B cell (primary cell): Measurements from ENCODE around the gene CDH13. TPM values are rescaled to one million over a fixed set of nuclear protein-coding genes. Genes with fewer than 3 reads are reported as not detected.

Experiments used
- ATAC-seq: fragments of 200-7000 bp; cut with Tn5 transposase; one replicate; pipeline ENCODE4 v1.10.0; 2021; ENCODE audit warnings: low read depth, mild to moderate bottlenecking, moderate number of reproducible peaks, moderate library complexity
- CTCF ChIA-PET: fragments of 350-600 bp; sonication (Branson Sonifier 250); formaldehyde crosslinking; loops from one replicate; lab custom pipeline; 2021; ENCODE audit warnings: antibody characterized with exemption, inconsistent platforms; lab: Charles Lee
- POLR2A ChIA-PET: fragments of 350-600 bp; sonication (Branson Sonifier 250); formaldehyde crosslinking; loops from one replicate; lab custom pipeline; 2021; ENCODE audit warnings: antibody characterized with exemption; lab: Charles Lee
- DNase-seq: peaks from one replicate; pipeline ENCODE4 v3.0.0; 2013
- H2AFZ ChIP-seq: 2 replicates; pipeline ENCODE4 v1.6.1; 2012; ENCODE audit warnings: mild to moderate bottlenecking, low read depth, low read length; ENCODE audit not compliant: insufficient read depth, poor library complexity, severe bottlenecking
- H3K27ac ChIP-seq, 2 donors: 1 replicate in 1 of 2; 2 replicates in 1 of 2; pipeline ENCODE4 v1.5.1; 2012 to 2013; ENCODE audit warnings: low read length in 2 of 2, mild to moderate bottlenecking in 2 of 2, moderate library complexity in 1 of 2
- H3K27me3 ChIP-seq, 4 experiments: fragments of 200-600 bp in 1 of 4; sonication (generic) in 1 of 4; replicated peaks in 1 of 4; 1 replicate in 2 of 4; 2 replicates in 2 of 4; pipeline versions ENCODE4 v1.6.1 to v1.7.0; 2013 to 2016; ENCODE audit warnings: low read length in 3 of 4, mild to moderate bottlenecking in 2 of 4, mixed read lengths in 1 of 4, moderate library complexity in 1 of 4; ENCODE audit not compliant: insufficient read depth in 4 of 4, control insufficient read depth in 3 of 4; ENCODE audit errors: control extremely low read depth in 1 of 4
- H3K36me3 ChIP-seq, 2 experiments: replicated peaks in 1 of 2; 1 replicate in 1 of 2; 2 replicates in 1 of 2; pipeline versions ENCODE4 v1.6.1 to v1.7.1; 2013; ENCODE audit warnings: low read length in 1 of 2; ENCODE audit not compliant: insufficient read depth in 2 of 2, control insufficient read depth in 1 of 2; ENCODE audit errors: control extremely low read depth in 1 of 2, extremely low read depth in 1 of 2
- H3K4me1 ChIP-seq, 2 donors: fragments of 200-600 bp in 1 of 2; sonication (generic) in 1 of 2; 1 replicate in 1 of 2; 2 replicates in 1 of 2; pipeline versions ENCODE4 v1.5.1 to v1.6.1; 2013 to 2017; ENCODE audit warnings: low read length in 2 of 2; ENCODE audit not compliant: control insufficient read depth in 2 of 2, insufficient read depth in 2 of 2
- H3K4me2 ChIP-seq: replicated peaks from 2 replicates; pipeline ENCODE3; 2012; ENCODE audit warnings: mild to moderate bottlenecking, low read depth, low read length; ENCODE audit not compliant: poor library complexity, severe bottlenecking
- H3K4me3 ChIP-seq, 5 experiments: fragments of 200-600 bp in 1 of 5; sonication (generic) in 1 of 5; 1 replicate in 3 of 5; 2 replicates in 2 of 5; pipeline versions ENCODE4 v1.5.1 to v1.7.0; 2011 to 2016; ENCODE audit warnings: low read length in 4 of 5, mild to moderate bottlenecking in 4 of 5, low read depth in 2 of 5, control low read depth in 1 of 5, moderate library complexity in 1 of 5; ENCODE audit not compliant: insufficient read depth in 1 of 5; ENCODE audit errors: control extremely low read depth in 1 of 5, extremely low read depth in 1 of 5
- H3K79me2 ChIP-seq: fragments of 200-600 bp; sonication (generic); one replicate; pipeline ENCODE4 v1.6.0; 2016; ENCODE audit warnings: low read length; ENCODE audit not compliant: control insufficient read depth, insufficient read depth
- H3K9ac ChIP-seq: fragments of 200-600 bp; sonication (generic); 2 replicates; pipeline ENCODE4 v1.6.1; 2017; ENCODE audit warnings: mild to moderate bottlenecking, low read length, moderate library complexity
- H3K9me3 ChIP-seq, 3 donors: one replicate each; pipeline versions ENCODE4 v1.6.1 to v1.7.1; 2013; ENCODE audit warnings: low read length in 2 of 3; ENCODE audit not compliant: control insufficient read depth in 2 of 3, insufficient read depth in 1 of 3; ENCODE audit errors: control extremely low read depth in 1 of 3
- H4K20me1 ChIP-seq: 2 replicates; pipeline ENCODE4 v1.6.0; 2012; ENCODE audit warnings: mild to moderate bottlenecking, low read length; ENCODE audit not compliant: insufficient read depth, control insufficient read depth, poor library complexity, severe bottlenecking
- H3K27ac Mint-ChIP-seq: one replicate; pipeline ENCODE4 v1.8.0; 2021; ENCODE audit warnings: mixed read lengths
- H3K27me3 Mint-ChIP-seq: one replicate; pipeline ENCODE4 v1.8.0; 2021; ENCODE audit warnings: mixed read lengths
- H3K4me1 Mint-ChIP-seq: one replicate; pipeline ENCODE4 v1.8.0; 2021; ENCODE audit warnings: mixed read lengths
- H3K4me3 Mint-ChIP-seq: one replicate; pipeline ENCODE4 v1.8.0; 2021; ENCODE audit warnings: mixed read lengths
- H3K9me3 Mint-ChIP-seq: one replicate; pipeline ENCODE4 v1.8.0; 2022; ENCODE audit warnings: mixed read lengths; ENCODE audit not compliant: insufficient read depth
- CTCF ChIP-seq: fragments of 200-600 bp; IDR thresholded peaks from one replicate; pipeline ENCODE4 v1.8.0; 2022; ENCODE audit warnings: antibody characterized with exemption, mild to moderate bottlenecking
- EZH2 ChIP-seq: IDR thresholded peaks from 2 replicates; pipeline ENCODE4 v1.6.1; 2012; ENCODE audit warnings: borderline replicate concordance, low read depth, mild to moderate bottlenecking, moderate library complexity, low read length; ENCODE audit not compliant: insufficient read depth, poor library complexity, severe bottlenecking
- WGBS: methylation state at CpG from one replicate; pipeline ENCODE4 v1.1.5; 2013; ENCODE audit warnings: missing lambda C conversion rate; ENCODE audit not compliant: insufficient coverage; 5-methylcytosine and 5-hydroxymethylcytosine counted together
- intact Hi-C: fragments of 100-400 bp; cut with micrococcal nuclease; formaldehyde crosslinking; loops from one replicate; pipeline ENCODE4 v1.10.0; 2022
- polyA plus RNA-seq: library from polyadenylated mRNA; depleted of rRNA; stranded (reverse); fragments of >200 nt; gene quantifications from 2 replicates; pipeline ENCODE4 v1.2.3, GENCODE V29; 2012
- total RNA-seq, 2 donors: library from RNA; stranded (reverse); fragments of 120-200 nt in 1 of 2; gene quantifications; 1 replicate in 1 of 2; 2 replicates in 1 of 2; pipeline versions ENCODE4 v1.2.3 to v1.2.4, GENCODE V29; 2013 to 2022

The CDH13 gene
- total and polyA plus RNA-seq, 2 donors (not counting 1 experiment from before 2014, with no cell fraction given) = not detected

DNA sequence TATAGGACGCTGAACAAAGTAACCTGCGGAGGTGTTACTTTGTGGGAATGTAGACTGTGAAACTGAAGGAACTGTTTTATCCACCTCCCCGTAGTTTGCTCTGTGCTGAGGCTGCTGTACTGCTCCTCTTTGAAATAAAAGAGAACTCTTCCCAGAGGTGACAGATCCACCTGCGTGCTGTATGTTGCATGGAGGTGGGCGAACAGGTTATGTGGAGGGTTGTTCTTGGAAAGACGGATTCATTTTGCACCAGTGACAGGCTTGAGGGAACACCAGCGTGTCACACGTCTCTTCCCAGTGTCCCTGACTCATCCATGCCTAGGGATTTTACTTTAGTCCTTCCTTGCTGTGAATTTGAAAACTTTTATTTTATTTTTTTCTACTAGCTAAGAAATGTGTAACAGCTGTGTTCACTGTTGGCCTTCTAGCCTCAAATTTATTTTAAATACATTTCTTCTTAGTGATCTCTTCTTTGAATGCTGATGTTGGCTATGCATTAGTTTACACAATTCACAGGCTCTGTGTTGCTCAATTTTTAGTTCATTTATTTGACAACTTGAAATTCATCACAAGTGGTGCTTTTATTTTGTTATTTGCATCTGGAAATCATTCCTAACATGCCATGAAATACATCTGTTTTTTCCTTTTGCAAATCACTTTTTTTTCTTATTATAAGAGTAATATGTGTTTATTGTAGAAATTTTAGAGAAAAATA is 512.4 kb downstream of the CDH13 start:
- Histone ChIP-seq H3K4me3 (no peak overlapping the region), H3K4me2 (no peak overlapping the region), H3K9me3 (no peaks in the 10 kb centered on the region), H2AFZ (no peak overlapping the region), H3K27me3 (peaks cover 0 to 3% (median 0%) of the 10 kb centered on the region in 4 experiments), H3K36me3 (no peaks in the 10 kb centered on the region), H3K9ac (no peak overlapping the region), H3K27ac (no peak overlapping the region), H4K20me1 (no peaks in the 10 kb centered on the region), H3K79me2 (no peaks in the 10 kb centered on the region), H3K4me1 (peaks cover 0 to 15% of the 10 kb centered on the region in 2 donors)
- H3K4me3 Mint-ChIP-seq = no peak overlapping the region
- ChIA-PET POLR2A (no interaction called here), CTCF (no interaction called here)
- peaks cover 4% of the 10 kb centered on the region for H3K9me3 Mint-ChIP-seq
- H3K27ac Mint-ChIP-seq = no peak overlapping the region
- peaks cover 5% of the 10 kb centered on the region for H3K4me1 Mint-ChIP-seq
- no peak for DNase-seq
- TF ChIP-seq EZH2 = no peak
- no peak for TF ChIP-seq CTCF
- intact Hi-C loops = no loop called here
- ATAC-seq = no peak
- no peaks in the 10 kb centered on the region for H3K27me3 Mint-ChIP-seq
- 92% methylated on average over 5 of the region's 8 CpGs for WGBS

- intact Hi-C loops = no loop called here
- Mint-ChIP-seq H3K27ac (no peak overlapping the region), H3K9me3 (peaks cover 4% of the 10 kb centered on the region), H3K27me3 (peaks cover 6% of the 10 kb centered on the region), H3K4me1 (no peaks in the 10 kb centered on the region), H3K4me3 (no peak overlapping the region)
- H4K20me1 ChIP-seq = no peaks in the 10 kb centered on the region
- H2AFZ ChIP-seq = no peak overlapping the region
- 33% methylated on average over 1 of the region's 8 CpGs for WGBS
- H3K27me3 ChIP-seq = no peaks in the 10 kb centered on the region
- no peaks in the 10 kb centered on the region for H3K79me2 ChIP-seq
- ChIA-PET POLR2A (no interaction called here), CTCF (no interaction called here)
- no peak for DNase-seq
- no peaks in the 10 kb centered on the region for H3K36me3 ChIP-seq
- H3K9ac ChIP-seq = no peak overlapping the region
- H3K4me2 ChIP-seq = no peak overlapping the region
- TF ChIP-seq EZH2 (no peak), CTCF (no peak)
- no peak overlapping the region for H3K4me3 ChIP-seq
- no peak overlapping the region for H3K27ac ChIP-seq
- ATAC-seq = no peak
- H3K9me3 ChIP-seq = peaks cover 0 to 3% (median 0%) of the 10 kb centered on the region in 3 donors
- no peaks in the 10 kb centered on the region for H3K4me1 ChIP-seq
Observed at GRCh38 chr16:83143788-83144187, 517.0 kb downstream of the CDH13 start.
